ENCODE data around the gene GZF1.

DNA sequence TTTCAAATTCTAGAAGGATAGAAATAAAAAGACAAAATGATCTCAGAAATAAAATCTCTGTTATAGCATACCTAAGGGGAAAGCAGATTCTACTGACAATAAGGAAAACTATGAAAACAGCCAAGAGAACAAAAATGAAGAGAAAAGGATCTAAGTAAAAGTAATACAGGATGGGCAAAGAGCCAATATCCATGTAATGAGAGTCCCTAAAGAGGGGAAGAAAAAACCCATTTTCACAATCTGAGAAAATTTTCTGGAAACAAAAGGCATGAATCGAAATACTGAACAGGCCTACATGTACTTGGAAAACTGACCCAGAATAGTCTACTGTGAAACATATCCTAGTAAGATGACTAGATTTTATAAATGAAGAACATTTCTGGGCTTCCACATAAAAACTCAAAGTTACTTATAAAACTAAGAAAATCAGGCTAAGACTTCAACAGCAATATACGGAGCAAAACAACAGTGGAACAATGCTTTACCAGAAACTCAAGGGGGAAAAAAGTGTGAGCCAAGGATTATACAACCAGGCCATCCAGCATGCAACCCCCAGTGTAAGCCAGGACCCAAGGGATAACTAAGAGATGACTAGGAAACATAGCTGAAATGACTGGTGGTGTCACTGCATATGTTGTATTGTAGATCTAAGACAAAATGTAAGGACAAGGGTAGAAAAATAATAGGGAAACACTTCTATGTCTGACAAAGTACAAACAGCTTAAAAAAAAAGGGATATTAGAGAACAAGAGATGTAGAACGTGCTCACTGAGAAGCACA lies 49.1 kb downstream of the GZF1 start:
- no peak for TF ChIP-seq CSDC2 (CRISPR knock-in tag; IDR thresholded peaks at IDR 0.05)
- TF ChIP-seq ZFP3 (CRISPR knock-in tag; IDR thresholded peaks at IDR 0.05), result no peak
